Fibroblast of skin of abdomen (primary cell): ENCODE measurements around the gene ROCK1.
"Not testable (repeated sequence)": the region's sequence is repeated elsewhere in the genome, so short reads cannot be mapped to it uniquely, and the experiment has no call there.

Experiments used
- DNase-seq: peaks from one replicate; pipeline ENCODE4 v3.0.0-alpha.2; 2013

Gene ROCK1

GRCh38 chr18:21051620-21052019 lies 60.0 kb downstream of the ROCK1 start:
- peak; percentile 48 for DNase-seq

DNA sequence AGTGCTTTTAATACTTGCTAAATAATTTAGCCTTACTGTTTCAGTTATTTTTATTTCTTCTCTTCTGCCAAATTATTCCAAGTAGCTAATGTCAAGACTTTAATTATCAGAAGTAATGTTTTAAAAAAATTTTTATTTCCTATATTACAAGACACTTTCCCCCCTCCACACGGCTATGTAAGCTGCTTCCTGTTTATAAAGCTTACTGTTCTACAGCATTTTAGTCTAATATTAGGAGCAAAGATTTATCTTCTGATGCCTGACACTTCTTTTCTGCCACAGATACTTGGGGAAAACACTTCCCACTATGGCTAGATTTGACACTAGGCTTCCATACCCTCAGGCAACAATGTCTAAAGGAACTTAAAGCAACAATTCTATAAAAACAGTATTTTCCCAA lies 62.3 kb downstream of the ROCK1 start:
- no peak for DNase-seq

- DNase-seq: no peak
Measured at GRCh38 chr18:21047126-21047525, 64.5 kb downstream of the ROCK1 start.

DNA sequence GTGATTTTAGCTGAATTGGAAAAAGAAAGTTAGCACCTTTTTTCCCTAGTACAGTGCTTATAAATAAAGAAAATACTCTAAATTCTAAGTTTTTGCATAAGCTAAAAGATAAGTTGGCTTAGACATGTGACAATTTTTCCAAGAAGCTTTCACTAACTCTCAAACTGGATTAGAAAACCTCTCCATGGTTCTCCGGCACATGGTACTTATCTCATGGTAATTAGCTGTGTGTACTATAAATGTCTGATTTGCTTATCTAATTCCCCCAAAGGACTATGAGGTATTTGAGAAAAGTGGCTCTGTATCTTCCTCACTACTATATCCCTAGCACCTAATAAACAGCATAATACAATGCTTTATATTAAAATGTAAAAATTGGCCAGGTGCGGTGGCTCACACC lies 71.1 kb downstream of the ROCK1 start:
- no peak for DNase-seq

- no peak for DNase-seq
Measured at GRCh38 chr18:21038201-21038600, 73.4 kb downstream of the ROCK1 start.

DNA sequence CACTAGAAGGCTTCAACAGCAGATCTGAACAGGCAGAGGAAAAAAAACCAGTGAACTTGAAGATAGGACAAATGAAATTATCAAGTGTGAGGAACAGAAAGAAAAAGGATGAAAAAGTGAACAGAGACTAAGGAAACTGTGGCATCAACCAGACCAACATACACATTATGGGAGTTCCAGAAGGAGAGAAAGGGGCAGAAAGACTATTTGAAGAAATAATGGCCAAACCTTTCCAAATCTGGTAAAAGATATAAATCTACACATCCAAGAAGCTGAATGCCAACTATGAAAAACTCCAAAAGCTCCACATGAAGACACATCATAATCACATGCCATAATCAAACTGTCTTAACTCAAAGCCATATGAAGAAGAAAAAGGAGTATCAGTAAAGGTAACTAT lies 79.8 kb downstream of the ROCK1 start:
- no peak for DNase-seq

DNA sequence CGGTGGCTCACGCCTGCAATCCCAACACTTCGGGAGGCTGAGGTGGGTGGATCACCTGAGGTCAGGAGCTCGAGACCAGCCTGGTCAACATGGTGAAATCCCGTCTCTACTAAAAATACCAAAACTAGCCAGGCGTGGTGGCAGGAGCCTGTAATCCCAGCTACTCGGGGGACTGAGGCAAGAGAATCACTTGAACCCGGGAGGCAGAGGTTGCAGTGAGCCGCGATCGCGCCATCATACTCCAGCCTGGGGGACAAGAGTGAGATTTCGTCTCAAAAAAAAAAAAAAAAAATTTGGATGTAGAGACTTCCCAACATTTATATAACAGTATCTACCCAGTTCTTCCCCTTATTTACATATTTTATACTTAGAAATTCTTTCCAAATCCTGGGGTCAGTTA lies 93.4 kb downstream of the ROCK1 start:
- DNase-seq: not testable (repeated sequence)

DNA sequence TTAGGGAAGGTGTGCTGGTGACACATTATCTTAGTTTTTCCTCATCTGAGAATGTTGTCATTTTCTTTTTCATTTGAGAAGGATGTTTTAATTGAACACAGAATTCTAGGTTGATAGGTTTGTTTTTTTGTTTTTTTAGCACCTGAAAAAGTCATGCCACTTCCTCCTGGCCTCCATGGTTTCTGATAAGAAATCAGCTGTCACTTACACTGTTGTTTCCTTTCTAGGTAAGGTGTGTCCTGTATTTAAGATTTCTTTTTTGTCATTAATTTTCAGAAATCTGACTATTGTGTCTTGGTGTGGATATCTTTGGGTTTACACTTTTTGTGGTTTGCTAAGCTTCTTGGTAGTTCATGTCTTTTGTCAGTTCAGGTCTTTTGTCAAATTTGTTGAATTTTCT lies 99.3 kb downstream of the ROCK1 start:
- no peak for DNase-seq

DNA sequence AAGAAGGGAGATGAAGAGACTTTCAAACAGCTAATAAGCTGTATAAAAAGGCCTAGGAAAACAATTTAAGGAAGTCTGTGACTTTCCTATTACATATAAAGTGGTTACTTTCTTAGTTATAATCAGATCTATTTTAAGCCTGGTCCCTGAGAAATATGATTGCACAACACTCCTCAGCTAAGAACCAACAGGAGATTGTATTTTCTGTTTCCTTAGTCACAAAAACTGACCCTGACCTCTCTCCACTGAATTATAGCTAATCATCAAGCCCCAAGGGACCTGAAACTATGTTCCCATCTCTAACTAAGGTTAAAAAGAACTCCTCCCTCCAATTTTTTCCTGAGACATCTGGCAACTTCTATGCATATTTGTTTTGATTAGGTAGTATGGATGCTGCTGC lies 106.9 kb downstream of the ROCK1 start:
- peak; percentile 76 for DNase-seq

DNA sequence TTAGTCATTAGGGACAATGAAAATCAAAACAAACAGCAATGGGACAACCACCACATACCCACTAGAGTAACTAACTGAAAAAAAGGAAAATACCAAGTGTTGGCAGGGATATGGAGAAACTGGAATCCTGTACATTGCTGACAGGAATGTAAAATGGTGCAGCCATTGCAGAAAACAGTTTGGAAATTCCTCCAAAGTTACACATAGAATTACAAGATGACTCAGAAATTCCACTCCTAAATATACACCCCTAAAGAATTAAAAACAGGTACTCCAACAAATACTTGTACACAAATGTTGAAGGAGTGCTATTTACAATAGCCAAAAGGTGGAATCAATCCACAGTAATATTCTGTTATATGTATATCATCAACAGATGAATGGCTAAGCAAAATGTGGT lies 110.9 kb downstream of the ROCK1 start:
- peak; percentile 43 for DNase-seq

DNA sequence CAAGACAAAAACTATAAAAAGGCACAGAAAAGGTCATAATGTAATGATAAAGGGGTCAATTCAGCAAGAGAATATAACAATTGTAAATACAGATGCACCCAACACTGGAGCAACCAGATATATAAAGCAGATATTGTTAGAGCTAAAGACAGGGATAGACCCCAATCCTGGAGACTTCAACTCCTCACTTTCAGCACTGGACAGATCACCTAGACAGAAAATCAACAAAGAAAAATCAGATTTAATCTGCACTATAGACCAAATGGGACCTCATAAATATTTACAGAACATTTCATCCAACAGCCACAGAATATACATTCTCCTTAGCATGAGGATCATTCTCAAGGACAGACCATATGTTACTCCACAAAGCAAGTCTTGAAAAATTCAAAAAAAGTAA lies 114.2 kb downstream of the ROCK1 start:
- no peak for DNase-seq

- no peak for DNase-seq
Measured at GRCh38 chr18:20996418-20996817, 115.2 kb downstream of the ROCK1 start.

DNA sequence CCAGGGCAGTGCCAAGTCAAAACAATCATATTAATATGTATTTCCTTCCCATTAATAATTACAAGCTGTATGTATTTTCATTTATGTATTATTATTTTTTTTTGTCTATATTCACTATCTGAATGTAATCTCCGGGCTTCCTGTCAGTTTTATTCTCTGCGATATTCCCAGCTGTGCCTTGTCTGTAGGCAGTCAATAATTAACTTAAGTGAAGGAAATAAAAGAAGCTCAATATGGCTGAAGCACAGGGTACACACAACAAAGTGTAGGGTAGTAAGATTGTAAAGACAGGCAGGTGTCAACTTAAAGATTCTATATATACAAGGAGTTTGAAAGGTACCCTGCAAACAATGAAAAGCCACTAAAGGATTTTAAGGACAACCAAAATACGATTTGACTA lies 122.9 kb downstream of the ROCK1 start:
- no peak for DNase-seq

DNA sequence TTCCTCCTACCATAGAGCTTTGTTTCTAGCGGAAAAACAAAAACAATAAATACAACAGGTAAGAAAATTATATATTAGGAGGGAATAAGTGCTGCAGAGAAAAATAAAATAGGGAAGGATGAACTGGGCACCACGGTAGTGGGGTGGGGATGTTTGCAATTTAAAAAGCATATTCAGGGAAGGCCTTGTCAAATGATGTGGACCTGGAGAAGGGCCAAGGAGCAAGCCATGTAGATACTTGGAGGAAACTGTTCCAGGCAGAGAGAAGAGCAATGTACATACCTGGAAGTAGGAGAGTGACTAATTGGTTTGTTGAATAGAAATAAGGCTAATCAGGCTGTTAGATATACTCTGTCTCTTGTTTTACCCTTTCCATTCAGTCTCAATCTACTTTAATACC lies 136.5 kb downstream of the ROCK1 start:
- DNase-seq: no peak

DNA sequence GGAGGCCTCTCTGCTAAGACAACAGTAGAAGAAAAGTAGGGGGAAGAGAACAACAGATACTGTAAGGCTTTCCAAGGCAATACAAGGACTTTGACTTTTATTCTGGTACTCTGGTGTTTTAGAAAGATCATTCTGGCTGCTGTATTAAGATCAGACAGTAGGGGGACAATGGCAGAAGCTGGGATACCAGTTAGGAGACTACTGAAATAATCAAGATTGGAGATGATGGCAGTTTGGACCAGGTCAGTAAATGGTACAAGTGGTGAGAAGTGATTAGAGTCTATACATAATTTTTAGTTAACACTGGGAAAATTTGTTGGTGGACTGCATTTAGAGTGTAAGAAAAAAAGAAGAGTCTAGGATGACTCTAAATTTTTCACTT lies 139.7 kb downstream of the ROCK1 start:
- DNase-seq: peak; percentile 27

DNA sequence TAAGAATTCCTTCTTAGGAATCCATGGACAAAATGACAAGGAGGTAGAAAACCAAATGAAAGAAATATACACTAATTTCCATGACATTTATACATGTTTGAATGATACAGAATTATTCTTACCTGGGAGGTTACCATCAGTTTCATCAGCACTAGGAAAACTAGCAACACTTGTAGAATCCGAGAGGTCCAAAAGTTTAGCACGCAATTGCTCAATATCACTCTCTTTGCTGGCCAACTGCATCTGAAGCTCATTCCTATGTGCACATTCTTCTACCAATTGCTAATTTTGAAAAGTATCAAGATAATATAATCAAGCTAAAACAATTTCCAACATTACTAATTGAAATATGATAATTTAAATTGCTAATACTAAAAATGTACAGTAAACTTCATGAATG lies 144.8 kb downstream of the ROCK1 start:
- DNase-seq: no peak

- DNase-seq: no peak
Measured at GRCh38 chr18:20963027-20963426, 148.6 kb downstream of the ROCK1 start.

- DNase-seq: no peak
Measured at GRCh38 chr18:20960735-20961134, 150.9 kb downstream of the ROCK1 start.

GRCh38 chr18:20950827-20951226 lies 160.8 kb downstream of the ROCK1 start:
- DNase-seq: not testable (repeated sequence)
